Astrocyte (in vitro differentiated cells and primary cell): ENCODE data around the gene DOCK7. TPM values are rescaled to one million over a fixed set of nuclear protein-coding genes. Genes with fewer than 3 reads are reported as not detected.

Experiments
- DNase-seq: peaks from one replicate; pipeline ENCODE4 v3.0.0-alpha.2; 2010; ENCODE audit warnings: low read depth
- FAIRE-seq: peaks from 2 replicates; lab custom pipeline; 2011; peaks lifted over from hg19 to GRCh38; lab: Jason Lieb, UNC
- H2AFZ ChIP-seq: 2 replicates; pipeline ENCODE4 v1.6.0; 2012; ENCODE audit warnings: low read depth, low read length, inconsistent platforms
- H3K27ac ChIP-seq: 2 replicates; pipeline ENCODE4 v1.5.1; 2011; ENCODE audit warnings: low read depth, low read length, inconsistent platforms
- H3K27me3 ChIP-seq: 2 replicates; pipeline ENCODE4 v1.6.0; 2011; ENCODE audit warnings: low read length, inconsistent platforms; ENCODE audit not compliant: insufficient read depth
- H3K36me3 ChIP-seq: 2 replicates; pipeline ENCODE4 v1.5.1; 2011; ENCODE audit warnings: low read length, inconsistent platforms; ENCODE audit not compliant: insufficient read depth
- H3K4me1 ChIP-seq: 2 replicates; pipeline ENCODE4 v1.5.1; 2011; ENCODE audit warnings: low read length, inconsistent platforms; ENCODE audit not compliant: insufficient read depth
- H3K4me2 ChIP-seq: 2 replicates; pipeline ENCODE4 v1.6.0; 2012; ENCODE audit warnings: low read length, inconsistent platforms
- H3K4me3 ChIP-seq: 2 replicates; pipeline ENCODE4 v1.5.1; 2011; ENCODE audit warnings: low read depth, mild to moderate bottlenecking, low read length, inconsistent platforms; ENCODE audit not compliant: insufficient read depth
- H3K79me2 ChIP-seq: 2 replicates; pipeline ENCODE4 v1.6.0; 2012; ENCODE audit warnings: mild to moderate bottlenecking, low read length, inconsistent platforms; ENCODE audit not compliant: insufficient read depth
- H3K9ac ChIP-seq: 2 replicates; pipeline ENCODE4 v1.6.0; 2012; ENCODE audit warnings: mild to moderate bottlenecking, low read length, inconsistent platforms
- H3K9me3 ChIP-seq: 2 replicates; pipeline ENCODE4 v1.5.1; 2012; ENCODE audit warnings: low read depth, mild to moderate bottlenecking, low read length, inconsistent platforms; ENCODE audit not compliant: insufficient read depth
- H4K20me1 ChIP-seq: 2 replicates; pipeline ENCODE4 v1.6.0; 2012; ENCODE audit warnings: low read length, inconsistent platforms; ENCODE audit not compliant: insufficient read depth
- H3K27ac Mint-ChIP-seq: one replicate; pipeline ENCODE4 v1.8.0; 2021; ENCODE audit warnings: mild to moderate bottlenecking, mixed read lengths; ENCODE audit not compliant: unreplicated experiment
- H3K27me3 Mint-ChIP-seq: one replicate; pipeline ENCODE4 v1.8.0; 2021; ENCODE audit warnings: low read depth, mixed read lengths; ENCODE audit not compliant: unreplicated experiment
- H3K36me3 Mint-ChIP-seq: one replicate; pipeline ENCODE4 v1.8.0; 2021; ENCODE audit warnings: low read depth, mixed read lengths; ENCODE audit not compliant: unreplicated experiment
- H3K4me1 Mint-ChIP-seq: one replicate; pipeline ENCODE4 v1.8.0; 2021; ENCODE audit warnings: low read depth, mixed read lengths; ENCODE audit not compliant: unreplicated experiment
- H3K4me3 Mint-ChIP-seq: one replicate; pipeline ENCODE4 v1.8.0; 2021; ENCODE audit warnings: mild to moderate bottlenecking, moderate library complexity, mixed read lengths; ENCODE audit not compliant: unreplicated experiment
- H3K9me3 Mint-ChIP-seq: one replicate; pipeline ENCODE4 v1.8.0; 2021; ENCODE audit warnings: mild to moderate bottlenecking, mixed read lengths; ENCODE audit not compliant: unreplicated experiment
- EZH2 ChIP-seq: IDR thresholded peaks from 2 replicates; pipeline ENCODE4 v1.6.1; 2012; ENCODE audit warnings: mild to moderate bottlenecking, low read length, inconsistent platforms; ENCODE audit not compliant: insufficient read depth
- total RNA-seq: library from RNA; stranded (reverse); gene quantifications from 2 replicates; pipeline ENCODE4 v1.2.1, GENCODE V29; 2021
- TF ChIP-seq, protein P1 (sequence below): IDR thresholded peaks from 2 replicates; pipeline ENCODE4 v1.5.1; 2011; ENCODE audit warnings: low read depth, mild to moderate bottlenecking, inconsistent platforms, low read length, moderate library complexity; ENCODE audit not compliant: insufficient read depth

DOCK7 gene
- total RNA-seq, 1 donor from 2014 or later, result 68.7 TPM

DNA sequence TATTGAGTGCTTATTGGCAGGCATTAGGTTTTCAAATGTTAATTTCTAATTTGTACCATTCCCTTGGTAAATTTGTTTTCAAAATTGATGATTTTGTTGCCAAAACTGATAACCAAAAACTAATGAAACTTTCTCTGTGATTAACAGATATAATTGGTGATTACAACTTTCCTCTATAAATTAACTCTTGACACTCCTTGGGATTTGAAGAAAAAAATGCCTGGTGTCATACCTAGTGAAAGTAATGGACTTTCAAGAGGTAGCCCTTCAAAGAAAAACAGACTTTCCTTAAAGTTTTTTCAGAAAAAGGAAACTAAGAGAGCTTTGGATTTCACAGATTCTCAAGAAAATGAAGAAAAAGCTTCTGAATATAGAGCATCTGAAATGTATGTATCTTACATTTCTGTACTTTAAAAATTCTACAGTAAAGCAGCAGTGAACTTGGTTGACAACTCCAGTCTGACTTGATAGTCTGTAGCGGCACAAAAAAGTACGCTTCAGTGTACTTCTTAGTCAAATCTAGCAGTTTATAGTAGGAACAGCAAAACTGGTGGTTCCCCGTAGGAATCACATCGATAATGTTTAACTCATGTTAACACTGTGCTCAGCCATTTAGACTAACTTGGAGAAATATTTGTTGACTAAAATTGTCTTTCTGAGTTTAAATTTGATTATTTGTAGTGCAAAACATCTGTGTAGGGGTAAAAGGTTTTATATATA is 248.4 kb downstream of the DOCK7 start:
- Histone ChIP-seq H3K4me3 (no peak overlapping the region), H3K27ac (no peak overlapping the region), H4K20me1 (peaks cover 10% of the 10 kb centered on the region), H3K4me1 (peaks cover 13% of the 10 kb centered on the region), H3K36me3 (peaks cover 9% of the 10 kb centered on the region), H3K9me3 (no peaks in the 10 kb centered on the region), H3K27me3 (no peaks in the 10 kb centered on the region), H3K79me2 (peaks cover 64% of the 10 kb centered on the region), H3K4me2 (peak overlapping the region; percentile 1), H2AFZ (no peak overlapping the region), H3K9ac (no peak overlapping the region)
- Mint-ChIP-seq H3K27me3 (no peaks in the 10 kb centered on the region), H3K4me1 (peaks cover 9% of the 10 kb centered on the region), H3K9me3 (no peaks in the 10 kb centered on the region), H3K36me3 (no peaks in the 10 kb centered on the region), H3K27ac (no peak overlapping the region), H3K4me3 (no peak overlapping the region)
- FAIRE-seq (no peak), DNase-seq (no peak)
- TF ChIP-seq, protein P1, sequence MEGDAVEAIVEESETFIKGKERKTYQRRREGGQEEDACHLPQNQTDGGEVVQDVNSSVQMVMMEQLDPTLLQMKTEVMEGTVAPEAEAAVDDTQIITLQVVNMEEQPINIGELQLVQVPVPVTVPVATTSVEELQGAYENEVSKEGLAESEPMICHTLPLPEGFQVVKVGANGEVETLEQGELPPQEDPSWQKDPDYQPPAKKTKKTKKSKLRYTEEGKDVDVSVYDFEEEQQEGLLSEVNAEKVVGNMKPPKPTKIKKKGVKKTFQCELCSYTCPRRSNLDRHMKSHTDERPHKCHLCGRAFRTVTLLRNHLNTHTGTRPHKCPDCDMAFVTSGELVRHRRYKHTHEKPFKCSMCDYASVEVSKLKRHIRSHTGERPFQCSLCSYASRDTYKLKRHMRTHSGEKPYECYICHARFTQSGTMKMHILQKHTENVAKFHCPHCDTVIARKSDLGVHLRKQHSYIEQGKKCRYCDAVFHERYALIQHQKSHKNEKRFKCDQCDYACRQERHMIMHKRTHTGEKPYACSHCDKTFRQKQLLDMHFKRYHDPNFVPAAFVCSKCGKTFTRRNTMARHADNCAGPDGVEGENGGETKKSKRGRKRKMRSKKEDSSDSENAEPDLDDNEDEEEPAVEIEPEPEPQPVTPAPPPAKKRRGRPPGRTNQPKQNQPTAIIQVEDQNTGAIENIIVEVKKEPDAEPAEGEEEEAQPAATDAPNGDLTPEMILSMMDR, result no peak
- TF ChIP-seq EZH2, result no peak

DNA sequence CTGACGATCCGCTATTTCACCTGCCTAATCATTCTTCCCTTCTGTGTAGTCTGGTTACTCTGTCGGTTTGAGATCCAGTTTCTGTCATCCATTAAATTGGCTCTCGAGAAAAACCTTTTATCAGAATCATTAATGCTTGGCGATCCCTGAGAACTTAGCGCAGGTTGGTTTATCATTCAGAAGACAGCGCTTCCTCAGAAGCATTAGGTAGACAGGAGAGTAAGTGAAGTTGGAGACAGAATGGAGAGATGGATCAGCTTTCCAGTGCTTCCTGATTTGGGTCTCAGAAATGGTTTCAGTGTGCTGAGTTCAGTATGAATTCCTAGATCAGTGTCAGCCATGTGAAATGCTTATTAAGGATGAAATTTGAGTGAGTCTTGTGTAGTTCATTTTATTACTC is 250.0 kb downstream of the DOCK7 start:
- DNase-seq (no peak), FAIRE-seq (no peak)
- Histone ChIP-seq H3K79me2 (peaks cover 63% of the 10 kb centered on the region), H3K27ac (peak overlapping the region; percentile 99), H3K36me3 (peaks cover 6% of the 10 kb centered on the region), H3K4me3 (peak overlapping the region; percentile 82), H2AFZ (no peak overlapping the region), H3K9ac (peak overlapping the region; percentile 99), H3K9me3 (no peaks in the 10 kb centered on the region), H3K4me2 (peak overlapping the region; percentile 90), H4K20me1 (peaks cover 10% of the 10 kb centered on the region), H3K4me1 (peaks cover 13% of the 10 kb centered on the region), H3K27me3 (no peaks in the 10 kb centered on the region)
- TF ChIP-seq, protein P1, result no peak
- TF ChIP-seq EZH2, result no peak
- H3K36me3 Mint-ChIP-seq, result no peaks in the 10 kb centered on the region
- no peaks in the 10 kb centered on the region for H3K9me3 Mint-ChIP-seq
- H3K4me3 Mint-ChIP-seq, result peak overlapping the region; percentile 85
- H3K27me3 Mint-ChIP-seq, result no peaks in the 10 kb centered on the region
- no peak overlapping the region for H3K27ac Mint-ChIP-seq
- H3K4me1 Mint-ChIP-seq, result peaks cover 13% of the 10 kb centered on the region
